ENCODE results near the gene GPR87.

GRCh38 chr3:151290673-151291072 lies 25.9 kb downstream of the GPR87 start:
- TF ChIP-seq TEAD4 (CRISPR knock-in tag; IDR thresholded peaks at IDR 0.05), result no peak
- TF ChIP-seq CTCF (IDR thresholded peaks at IDR 0.05), result no peak
- no peak for TF ChIP-seq SMAD3 (CRISPR knock-in tag; IDR thresholded peaks at IDR 0.05; ENCODE audit: borderline replicate concordance)
- no peak for TF ChIP-seq USF2 (CRISPR knock-in tag; IDR thresholded peaks at IDR 0.05)
- TF ChIP-seq MLX (CRISPR knock-in tag; IDR thresholded peaks at IDR 0.05), result no peak
- TF ChIP-seq ZNF425 (CRISPR knock-in tag; conservative IDR thresholded peaks at IDR 0.05), result no peak
